GM18505 (cell line): ENCODE data around the gene SIL1.
"Not testable (repeated sequence)": the region's sequence is repeated elsewhere in the genome, so short reads cannot be mapped to it uniquely, and the experiment has no call there.

Experiments
- ATAC-seq: cut with Tn5 transposase; IDR thresholded peaks from one replicate; pipeline ENCODE4 v1.9.1; 2021; ENCODE audit not compliant: unreplicated experiment
- POLR2A ChIP-seq: IDR thresholded peaks from 4 replicates; pipeline ENCODE4 v1.6.1; 2011; ENCODE audit warnings: borderline replicate concordance; ENCODE audit not compliant: insufficient read depth, insufficient read length; ENCODE audit errors: extremely low read depth

Gene SIL1

GRCh38 chr5:139177809-139178588 lies 20.2 kb downstream of the SIL1 start:
- ATAC-seq = no peak
- no peak for TF ChIP-seq POLR2A

- not testable (repeated sequence) for ATAC-seq
These were observed 20.9 kb downstream of the SIL1 start for GRCh38 chr5:139177281-139177680.

GRCh38 chr5:139174382-139174781 lies 23.8 kb downstream of the SIL1 start:
- not testable (repeated sequence) for ATAC-seq

- no peak for TF ChIP-seq POLR2A
- no peak for ATAC-seq
These were observed 26.3 kb downstream of the SIL1 start for GRCh38 chr5:139171779-139172404.

GRCh38 chr5:139167952-139168720 lies 30.0 kb downstream of the SIL1 start:
- TF ChIP-seq POLR2A = no peak
- ATAC-seq = no peak

- no peak for TF ChIP-seq POLR2A
- no peak for ATAC-seq
These were observed 30.6 kb downstream of the SIL1 start for GRCh38 chr5:139167533-139167932.

GRCh38 chr5:139167063-139167462 lies 31.1 kb downstream of the SIL1 start:
- TF ChIP-seq POLR2A = no peak

GRCh38 chr5:139164897-139165296 lies 33.3 kb downstream of the SIL1 start:
- ATAC-seq = not testable (repeated sequence)

More at GRCh38 chr5:139167063-139167462, 31.1 kb downstream of the SIL1 start:
- ATAC-seq = no peak

GRCh38 chr5:139164020-139164419 lies 34.1 kb downstream of the SIL1 start:
- ATAC-seq = no peak
- no peak for TF ChIP-seq POLR2A

GRCh38 chr5:139162448-139162847 lies 35.7 kb downstream of the SIL1 start:
- no peak for TF ChIP-seq POLR2A
- no peak for ATAC-seq

- no peak for TF ChIP-seq POLR2A
- no peak for ATAC-seq
These were observed 39.4 kb downstream of the SIL1 start for GRCh38 chr5:139158791-139159190.

- TF ChIP-seq POLR2A = no peak
- no peak for ATAC-seq
These were observed 40.6 kb downstream of the SIL1 start for GRCh38 chr5:139157556-139157955.

GRCh38 chr5:139156814-139157213 lies 41.4 kb downstream of the SIL1 start:
- no peak for TF ChIP-seq POLR2A
- ATAC-seq = no peak

GRCh38 chr5:139155333-139155732 lies 42.8 kb downstream of the SIL1 start:
- no peak for TF ChIP-seq POLR2A
- no peak for ATAC-seq
